Gastroesophageal sphincter (tissue), 3 donors: ENCODE measurements around the gene TIAM2.

Experiments used
- POLR2A ChIP-seq, 2 donors: fragments of 450-650 bp; IDR thresholded peaks; one replicate each; pipeline ENCODE4 v1.6.1; 2017; ENCODE audit warnings: antibody characterized with exemption in 2 of 2, mild to moderate bottlenecking in 2 of 2, moderate library complexity in 1 of 2
- POLR2AphosphoS5 ChIP-seq: sonication (generic); formaldehyde crosslinking; IDR thresholded peaks from one replicate; pipeline ENCODE4 v1.6.1; 2017; ENCODE audit warnings: antibody characterized with exemption
- TF ChIP-seq, protein P1 (sequence below), 4 experiments: fragments of 200-600 bp in 2 of 4; fragments of 450-650 bp in 2 of 4; sonication (generic) in 1 of 4; IDR thresholded peaks; one replicate each; pipeline ENCODE4 v1.5.1; 2017 to 2019; ENCODE audit warnings: antibody characterized with exemption in 4 of 4, mild to moderate bottlenecking in 2 of 4, moderate library complexity in 2 of 4

DNA sequence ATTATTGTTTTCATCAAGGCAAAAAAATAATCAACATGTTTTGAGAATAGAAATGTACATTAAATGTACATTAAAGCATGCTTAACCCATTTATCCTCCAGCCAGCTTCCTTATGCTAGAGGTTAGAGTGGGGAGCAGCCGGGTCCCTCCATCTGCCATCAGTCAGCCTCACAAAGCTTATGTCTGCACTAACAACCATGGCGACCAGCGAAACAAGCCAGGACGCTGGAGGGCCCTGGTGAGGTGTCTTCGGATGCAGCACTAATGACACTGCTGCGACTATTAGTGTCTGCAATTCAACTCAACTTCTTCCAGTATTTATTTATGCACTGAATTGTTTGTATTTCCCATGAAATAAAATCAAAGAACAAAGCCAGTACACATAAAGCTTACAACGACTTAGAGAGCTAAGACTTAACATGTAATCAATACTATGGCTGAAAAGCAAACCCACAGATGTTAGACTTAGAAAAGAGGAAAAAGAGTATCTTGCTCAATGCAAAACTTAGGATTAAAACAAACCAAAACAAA lies 275.5 kb downstream of the TIAM2 start:
- TF ChIP-seq POLR2AphosphoS5 (no peak), POLR2A (IDR thresholded peaks at IDR 0.05) (no peak)
- TF ChIP-seq, protein P1, sequence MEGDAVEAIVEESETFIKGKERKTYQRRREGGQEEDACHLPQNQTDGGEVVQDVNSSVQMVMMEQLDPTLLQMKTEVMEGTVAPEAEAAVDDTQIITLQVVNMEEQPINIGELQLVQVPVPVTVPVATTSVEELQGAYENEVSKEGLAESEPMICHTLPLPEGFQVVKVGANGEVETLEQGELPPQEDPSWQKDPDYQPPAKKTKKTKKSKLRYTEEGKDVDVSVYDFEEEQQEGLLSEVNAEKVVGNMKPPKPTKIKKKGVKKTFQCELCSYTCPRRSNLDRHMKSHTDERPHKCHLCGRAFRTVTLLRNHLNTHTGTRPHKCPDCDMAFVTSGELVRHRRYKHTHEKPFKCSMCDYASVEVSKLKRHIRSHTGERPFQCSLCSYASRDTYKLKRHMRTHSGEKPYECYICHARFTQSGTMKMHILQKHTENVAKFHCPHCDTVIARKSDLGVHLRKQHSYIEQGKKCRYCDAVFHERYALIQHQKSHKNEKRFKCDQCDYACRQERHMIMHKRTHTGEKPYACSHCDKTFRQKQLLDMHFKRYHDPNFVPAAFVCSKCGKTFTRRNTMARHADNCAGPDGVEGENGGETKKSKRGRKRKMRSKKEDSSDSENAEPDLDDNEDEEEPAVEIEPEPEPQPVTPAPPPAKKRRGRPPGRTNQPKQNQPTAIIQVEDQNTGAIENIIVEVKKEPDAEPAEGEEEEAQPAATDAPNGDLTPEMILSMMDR (IDR thresholded peaks at IDR 0.05), result no peak
